ENCODE results near the gene KLF3. TPM values are rescaled to one million over a fixed set of nuclear protein-coding genes. Genes with fewer than 3 reads are reported as not detected.

Gene KLF3
- 43.5 and 71.2 TPM in 2 replicates for total RNA-seq (2011; cell fraction: chromatin; rRNA removed; ENCODE audit: low replicate concordance)
- total RNA-seq (2011; cell fraction: nucleolus; rRNA removed): 24.8 and 33.7 TPM in 2 replicates
- total RNA-seq (2011; cell fraction: nucleoplasm; rRNA removed): 60.1 and 82.7 TPM in 2 replicates
- total RNA-seq (2014; rRNA removed) (17.3 and 18.7 TPM in 2 replicates), total RNA-seq (2014; rRNA removed; fragmentation: Illumina TruSeq; extraction: Trizol) (21.7 and 24.7 TPM in 2 replicates), total RNA-seq (2015; rRNA removed; fragmentation: Illumina TruSeq; extraction: Trizol) (16.4 and 16.5 TPM in 2 replicates), total RNA-seq (2021) (42.0 and 47.2 TPM in 2 replicates), polyA plus RNA-seq (2011; rRNA removed) (19.5 and 20.3 TPM in 2 replicates), polyA plus RNA-seq (2014; fragmentation: Illumina TruSeq; extraction: Trizol) (34.7 and 35.4 TPM in 2 replicates), polyA plus RNA-seq (2014; fragmentation: Nextera tagmentation; extraction: Ambion mirVana) (10 to 100 TPM in 1 of 2 experiments, 1 to 10 TPM in 1; 9.9 to 16.8 TPM), polyA plus RNA-seq (2014; rRNA removed) (18.1 and 20.2 TPM in 2 replicates), polyA minus RNA-seq (2011; rRNA and poly(A)+ RNA removed) (45.2 and 57.9 TPM in 2 replicates), Bru-seq, nascent RNA (percentile 95 among the genes with signal in this experiment), BruChase-seq, experiment 1, labeled RNA remaining after a 2-hour chase (percentile 89 among the genes with signal in this experiment), BruChase-seq, experiment 2, labeled RNA remaining after a 6-hour chase (percentile 89 among the genes with signal in this experiment)
- polyA plus RNA-seq (2011; cell fraction: cytosol; rRNA removed): 13.0 and 14.9 TPM in 2 replicates
- polyA plus RNA-seq (2011; cell fraction: nucleus; rRNA removed): 28.1 and 33.0 TPM in 2 replicates
- 19.1 and 20.1 TPM in 2 replicates for polyA plus RNA-seq (2012)
- polyA minus RNA-seq (2011; cell fraction: cytosol; rRNA and poly(A)+ RNA removed): 19.7 and 24.9 TPM in 2 replicates
- polyA minus RNA-seq (2011; cell fraction: nucleus; rRNA and poly(A)+ RNA removed): 53.9 and 76.0 TPM in 2 replicates
- long read RNA-seq, experiment 1, full-length matches to known transcripts: 52 of 163 reads
- long read RNA-seq, experiment 1, partial matches to known transcripts: 104 of 163 reads
- long read RNA-seq, experiment 1, other reads (novel, unspliced or antisense): 7 of 163 reads
- long read RNA-seq, experiment 2, full-length matches to known transcripts: 21 of 62 reads
- long read RNA-seq, experiment 2, partial matches to known transcripts: 14 of 62 reads
- long read RNA-seq, experiment 2, other reads (novel, unspliced or antisense): 27 of 62 reads
- long read RNA-seq, experiment 3, full-length matches to known transcripts: 12 of 28 reads
- long read RNA-seq, experiment 3, partial matches to known transcripts: 7 of 28 reads
- long read RNA-seq, experiment 3, other reads (novel, unspliced or antisense): 9 of 28 reads

GRCh38 chr4:38663801-38664705 is at the start of gene KLF3:
Gene KLF3 (plus strand): TSS chr4:38664199. CDS start chr4:38680626, 16,427 bp downstream.
- no TSS peak for BruUV-seq (replicated peaks)
- peak within 1 kb of the TSS; percentile 98 for H3K27ac ChIP-seq (ENCODE audit: extremely low read depth, low read depth, low read length)
- CTCF ChIA-PET (ENCODE audit: low intra/inter-chr PET ratio): no interaction called here
- TF ChIP-seq STAG1 (CRISPR knock-in tag; IDR thresholded peaks at IDR 0.05; ENCODE audit: borderline replicate concordance) (no peak), HDAC2 (IDR thresholded peaks at IDR 0.05) (no peak), ZC3H4 (CRISPR knock-in tag; IDR thresholded peaks at IDR 0.05; ENCODE audit: borderline replicate concordance) (no peak), ZKSCAN1 (IDR thresholded peaks at IDR 0.05; ENCODE audit: low read depth, low read length) (no peak), RBFOX2 (IDR thresholded peaks at IDR 0.05; ENCODE audit: low read depth, low read length) (peak; percentile 83), VEZF1 (CRISPR knock-in tag; IDR thresholded peaks at IDR 0.05) (peak; percentile 99), PTBP1 (IDR thresholded peaks at IDR 0.05; ENCODE audit: low read depth, low read length) (no peak), SMAD4 (CRISPR knock-in tag; conservative IDR thresholded peaks at IDR 0.05) (peak; percentile 75), ZBTB17 (CRISPR knock-in tag; IDR thresholded peaks at IDR 0.05) (0 out of 2 replicates have a peak, but pooled peaks have one; percentile 27), THAP12 (CRISPR knock-in tag; IDR thresholded peaks at IDR 0.05) (peak; percentile 80; the same call in 1 of the 2 replicates), ZNF445 (CRISPR knock-in tag; IDR thresholded peaks at IDR 0.05; ENCODE audit: low read depth) (no peak), PHF21A (IDR thresholded peaks at IDR 0.05; ENCODE audit: borderline replicate concordance, low read depth) (no peak)

More at GRCh38 chr4:38663801-38664705, at the start of gene KLF3:
- POLR2A ChIA-PET: interaction anchor here (1.4 kb wide), 1 partner anchor 345 kb away, joined by 6 read pairs; no protein-coding TSS in a partner anchor
- Histone ChIP-seq H3K9ac (ENCODE audit: insufficient read depth in 1 of 2, low read depth in 2 of 2, low read length in 2 of 2) (peak within 1 kb of the TSS; percentile 96 to 98), H3K79me2 (ENCODE audit: control insufficient read depth, insufficient read depth, low read length) (peaks cover 76% of the 10 kb centered on the region), H2AFZ (ENCODE audit: low read depth, low read length) (peak within 1 kb of the TSS; percentile 54; the same call in 1 of the 2 replicates), H3K4me2 (ENCODE audit: insufficient read depth, low read length) (peak within 1 kb of the TSS; percentile 90), H3K27me3 (ENCODE audit: control insufficient read depth in 2 of 2, insufficient read depth in 2 of 2, low read length in 2 of 2) (no peaks in the 10 kb centered on the region), H3K9me3 (replicated peaks; ENCODE audit: control insufficient read depth, insufficient read depth, low read depth, low read length) (peaks cover 14% of the 10 kb centered on the region), H3K36me3 (ENCODE audit: control insufficient read depth, insufficient read depth, low read length) (peaks cover 10% of the 10 kb centered on the region), H3K4me1 (replicated peaks in 1 of 2; ENCODE audit: control insufficient read depth in 2 of 2, insufficient read depth in 2 of 2, low read length in 2 of 2) (peaks cover 17 to 33% of the 10 kb centered on the region in 2 experiments), H3K9me1 (ENCODE audit: control insufficient read depth, insufficient read depth, low read length) (no peaks in the 10 kb centered on the region), H4K20me1 (replicated peaks; ENCODE audit: control insufficient read depth, insufficient read depth, low read length) (no peaks in the 10 kb centered on the region), H3K4me3 (peak within 1 kb of the TSS; percentile 92)
- in situ Hi-C loops (cut with MboI): no loop called here
- intact Hi-C loops (cut with micrococcal nuclease): loop anchor here (2.0 kb wide), 1 partner anchor 43 kb away; no protein-coding TSS in a partner anchor
- ATAC-seq (peak; percentile 68), DNase-seq (ENCODE audit: extremely low read depth in 1 of 4, low spot score in 3 of 4) (peak; percentile 88 to 92 (median 90)), FAIRE-seq (no peak)
- WGBS (ENCODE audit: insufficient coverage, low coverage, missing lambda C conversion rate): 1% methylated on average over 28 of the region's 110 CpGs

Data from K562 (cell line).